GM06990 (cell line): ENCODE data around the gene SRGAP3.

Source experiments
- DNase-seq: peaks from one replicate; pipeline ENCODE4 v3.0.0-alpha.2; 2011; ENCODE audit not compliant: insufficient read length; ENCODE audit errors: extremely low read depth
- H3K27me3 ChIP-seq: replicated peaks from 2 replicates; pipeline ENCODE4 v1.6.0; 2011; ENCODE audit warnings: low read length; ENCODE audit not compliant: control insufficient read depth, insufficient read depth
- H3K36me3 ChIP-seq: 2 replicates; pipeline ENCODE4 v1.5.1; 2011; ENCODE audit warnings: low read length; ENCODE audit not compliant: control insufficient read depth, insufficient read depth
- H3K4me3 ChIP-seq: replicated peaks from 2 replicates; pipeline ENCODE4 v1.5.1; 2011; ENCODE audit warnings: low read depth, mild to moderate bottlenecking, control low read depth, low read length
- CTCF ChIP-seq: IDR thresholded peaks from 2 replicates; pipeline ENCODE4 v1.5.1; 2011; ENCODE audit warnings: low read length, control low read depth, mild to moderate bottlenecking, inconsistent platforms; ENCODE audit not compliant: insufficient read depth, poor library complexity, severe bottlenecking

Gene SRGAP3

GRCh38 chr3:9246189-9246588, 3.3 kb downstream of the SRGAP3 start:
- no peaks in the 10 kb centered on the region for H3K27me3 ChIP-seq
- TF ChIP-seq CTCF = no peak
- H3K4me3 ChIP-seq = no peak overlapping the region
- H3K36me3 ChIP-seq = no peaks in the 10 kb centered on the region
- no peak for DNase-seq

- DNase-seq = no peak
- no peaks in the 10 kb centered on the region for H3K27me3 ChIP-seq
Observed at GRCh38 chr3:9244495-9245183, 4.8 kb downstream of the SRGAP3 start.

GRCh38 chr3:9241956-9242355, 7.5 kb downstream of the SRGAP3 start:
- TF ChIP-seq CTCF = no peak
- Histone ChIP-seq H3K36me3 (no peaks in the 10 kb centered on the region), H3K4me3 (no peak overlapping the region), H3K27me3 (no peaks in the 10 kb centered on the region)
- no peak for DNase-seq

More at GRCh38 chr3:9244495-9245183, 4.8 kb downstream of the SRGAP3 start:
- no peak for TF ChIP-seq CTCF
- Histone ChIP-seq H3K36me3 (no peaks in the 10 kb centered on the region), H3K4me3 (no peak overlapping the region)

GRCh38 chr3:9239680-9240079, 9.8 kb downstream of the SRGAP3 start:
- no peak for TF ChIP-seq CTCF
- Histone ChIP-seq H3K27me3 (no peaks in the 10 kb centered on the region), H3K36me3 (no peaks in the 10 kb centered on the region), H3K4me3 (no peak overlapping the region)
- DNase-seq = no peak

- DNase-seq = no peak
- Histone ChIP-seq H3K27me3 (no peaks in the 10 kb centered on the region), H3K4me3 (no peak overlapping the region), H3K36me3 (no peaks in the 10 kb centered on the region)
- no peak for TF ChIP-seq CTCF
Observed at GRCh38 chr3:9238721-9239295, 10.6 kb downstream of the SRGAP3 start.
